Germinal center (tissue), 1 donor: Measurements from ENCODE around the gene TNIP1.

Experiments
- DNase-seq: peaks from one replicate; pipeline ENCODE4 v3.0.0; 2012; ENCODE audit warnings: mixed read lengths, low spot score

TNIP1 gene

GRCh38 chr5:151080613-151081430 is at the start of gene TNIP1:
Gene TNIP1 (minus strand): TSS chr5:151081034. CDS start chr5:151065095, 15,939 bp downstream.
- DNase-seq, result peak; percentile 97

GRCh38 chr5:151130235-151130921 is 49.5 kb upstream of the TNIP1 start:
- no peak for DNase-seq

- DNase-seq, result no peak
Observed at GRCh38 chr5:151128817-151129216, 48.0 kb upstream of the TNIP1 start.

GRCh38 chr5:151127926-151128325 is 47.1 kb upstream of the TNIP1 start:
- no peak for DNase-seq

- DNase-seq, result peak; percentile 77
Observed at GRCh38 chr5:151126199-151126645, 45.4 kb upstream of the TNIP1 start.

- DNase-seq, result peak; percentile 45
Observed at GRCh38 chr5:151125421-151125820, 44.6 kb upstream of the TNIP1 start.

GRCh38 chr5:151123897-151124751 is 43.3 kb upstream of the TNIP1 start:
- DNase-seq, result peak; percentile 89

- DNase-seq, result no peak
Observed at GRCh38 chr5:151122828-151123227, 42.0 kb upstream of the TNIP1 start.

GRCh38 chr5:151121665-151122064 is 40.8 kb upstream of the TNIP1 start:
- DNase-seq, result no peak

GRCh38 chr5:151121095-151121494 is 40.3 kb upstream of the TNIP1 start:
- no peak for DNase-seq

- no peak for DNase-seq
Observed at GRCh38 chr5:151118913-151119575, 38.2 kb upstream of the TNIP1 start.

GRCh38 chr5:151115272-151115905 is 34.6 kb upstream of the TNIP1 start:
- DNase-seq, result peak; percentile 79

GRCh38 chr5:151113651-151114050 is 32.8 kb upstream of the TNIP1 start:
- DNase-seq, result no peak

GRCh38 chr5:151110992-151111391 is 30.2 kb upstream of the TNIP1 start:
- peak; percentile 54 for DNase-seq

- DNase-seq, result no peak
Observed at GRCh38 chr5:151110122-151110681, 29.4 kb upstream of the TNIP1 start.

GRCh38 chr5:151108566-151108965 is 27.7 kb upstream of the TNIP1 start:
- DNase-seq, result no peak

- DNase-seq, result no peak
Observed at GRCh38 chr5:151107738-151108520, 27.1 kb upstream of the TNIP1 start.

- no peak for DNase-seq
Observed at GRCh38 chr5:151107084-151107483, 26.2 kb upstream of the TNIP1 start.

- no peak for DNase-seq
Observed at GRCh38 chr5:151106509-151106908, 25.7 kb upstream of the TNIP1 start.

GRCh38 chr5:151106043-151106442 is 25.2 kb upstream of the TNIP1 start:
- no peak for DNase-seq
